Measurements from ENCODE around the gene NMNAT3.

Gene NMNAT3

GRCh38 chr3:139675327-139675726 lies 2.4 kb downstream of the NMNAT3 start:
- no peak for DNase-seq (ENCODE audit: low read depth)

GRCh38 chr3:139674571-139675260 lies 3.1 kb downstream of the NMNAT3 start:
- DNase-seq (ENCODE audit: low read depth) = no peak

- no peak for DNase-seq (ENCODE audit: low read depth)
Observed at GRCh38 chr3:139672884-139673283, 4.9 kb downstream of the NMNAT3 start.

- DNase-seq (ENCODE audit: low read depth) = no peak
Observed at GRCh38 chr3:139671863-139672646, 5.7 kb downstream of the NMNAT3 start.

GRCh38 chr3:139671107-139671506 lies 6.7 kb downstream of the NMNAT3 start:
- no peak for DNase-seq (ENCODE audit: low read depth)

GRCh38 chr3:139670196-139670595 lies 7.6 kb downstream of the NMNAT3 start:
- DNase-seq (ENCODE audit: low read depth) = no peak

GRCh38 chr3:139668332-139668731 lies 9.4 kb downstream of the NMNAT3 start:
- no peak for DNase-seq (ENCODE audit: low read depth)

- no peak for DNase-seq (ENCODE audit: low read depth)
Observed at GRCh38 chr3:139664958-139665357, 12.8 kb downstream of the NMNAT3 start.

GRCh38 chr3:139660269-139660668 lies 17.5 kb downstream of the NMNAT3 start:
- no peak for DNase-seq (ENCODE audit: low read depth)

GRCh38 chr3:139659511-139659910 lies 18.3 kb downstream of the NMNAT3 start:
- DNase-seq (ENCODE audit: low read depth) = no peak

GRCh38 chr3:139657936-139658335 lies 19.8 kb downstream of the NMNAT3 start:
- no peak for DNase-seq (ENCODE audit: low read depth)

GRCh38 chr3:139657434-139657833 lies 20.3 kb downstream of the NMNAT3 start:
- DNase-seq (ENCODE audit: low read depth) = no peak

GRCh38 chr3:139655909-139656595 lies 21.7 kb downstream of the NMNAT3 start:
- no peak for DNase-seq (ENCODE audit: low read depth)

- no peak for DNase-seq (ENCODE audit: low read depth)
Observed at GRCh38 chr3:139654637-139655365, 23.0 kb downstream of the NMNAT3 start.

GRCh38 chr3:139653582-139653981 lies 24.2 kb downstream of the NMNAT3 start:
- DNase-seq (ENCODE audit: low read depth) = no peak

GRCh38 chr3:139652561-139652960 lies 25.2 kb downstream of the NMNAT3 start:
- no peak for DNase-seq (ENCODE audit: low read depth)

GRCh38 chr3:139647866-139648435 lies 29.8 kb downstream of the NMNAT3 start:
- DNase-seq (ENCODE audit: low read depth) = no peak

GRCh38 chr3:139646512-139646911 lies 31.3 kb downstream of the NMNAT3 start:
- DNase-seq (ENCODE audit: low read depth) = no peak

- no peak for DNase-seq (ENCODE audit: low read depth)
Observed at GRCh38 chr3:139642996-139643395, 34.8 kb downstream of the NMNAT3 start.

GRCh38 chr3:139640456-139640855 lies 37.3 kb downstream of the NMNAT3 start:
- DNase-seq (ENCODE audit: low read depth) = no peak

- no peak for DNase-seq (ENCODE audit: low read depth)
Observed at GRCh38 chr3:139639662-139640061, 38.1 kb downstream of the NMNAT3 start.

- no peak for DNase-seq (ENCODE audit: low read depth)
Observed at GRCh38 chr3:139638518-139638917, 39.3 kb downstream of the NMNAT3 start.
